Fibroblast of peridontal ligament (primary cell): ENCODE measurements around the gene ZNF460.
"Not testable (repeated sequence)": the region's sequence is repeated elsewhere in the genome, so short reads cannot be mapped to it uniquely, and the experiment has no call there.

Experiments
- DNase-seq: peaks from one replicate; pipeline ENCODE4 v3.0.0-alpha.2; 2010; ENCODE audit errors: extremely low read depth

Gene ZNF460

GRCh38 chr19:57280165-57280961 is at the start of gene ZNF460:
TSS of gene ZNF460 (plus strand) at chr19:57280485. CDS start at chr19:57280807, 322 bp downstream.
- DNase-seq, result peak; percentile 97

DNA sequence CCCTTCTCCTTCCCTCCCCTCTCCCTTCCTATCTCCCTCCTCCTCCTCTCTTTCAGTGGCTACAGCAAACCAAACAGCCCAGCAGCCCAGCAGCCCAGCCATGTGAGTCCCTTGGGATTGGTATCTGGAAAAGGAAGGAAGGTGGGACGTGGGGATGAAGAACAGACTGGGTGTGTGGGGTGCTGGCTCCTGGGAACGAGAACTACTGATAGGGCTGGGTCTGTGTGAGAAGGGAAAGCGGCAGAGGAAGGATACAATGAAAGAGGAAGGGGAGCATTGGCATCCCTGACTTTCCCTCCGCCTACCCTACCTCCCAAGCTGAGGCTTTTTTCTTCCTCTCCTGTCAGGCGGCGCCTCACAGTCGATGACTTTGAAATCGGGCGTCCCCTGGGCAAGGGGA is 48.6 kb upstream of the ZNF460 start:
- DNase-seq, result no peak

GRCh38 chr19:57233207-57233606 is 47.1 kb upstream of the ZNF460 start:
- DNase-seq, result no peak

DNA sequence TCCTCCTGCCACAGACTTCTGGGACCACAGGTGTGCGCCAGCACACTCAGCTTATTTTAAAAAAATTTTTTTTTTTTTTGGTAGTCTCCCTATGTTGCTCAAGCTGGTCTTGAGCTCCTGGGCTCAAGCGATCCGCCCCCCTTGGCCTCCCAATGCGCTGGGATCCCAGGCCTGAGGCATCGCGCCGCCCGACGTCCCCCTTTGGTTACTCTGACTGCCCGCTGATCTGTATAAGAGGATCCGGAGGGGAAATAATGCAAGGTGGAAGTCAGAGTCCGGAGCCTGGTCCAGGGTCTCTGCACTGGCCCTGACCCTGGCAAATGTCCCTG is 40.3 kb upstream of the ZNF460 start:
- DNase-seq, result no peak

- peak; percentile 89 for DNase-seq
These were observed 39.8 kb upstream of the ZNF460 start, which contains the start of gene ZNF805 for GRCh38 chr19:57240311-57241090. TSS of gene ZNF805 (plus strand) at chr19:57240632. CDS start at chr19:57240892, 260 bp downstream.

- DNase-seq, result peak; percentile 56
These were observed 39.1 kb upstream of the ZNF460 start for GRCh38 chr19:57241176-57241575.

DNA sequence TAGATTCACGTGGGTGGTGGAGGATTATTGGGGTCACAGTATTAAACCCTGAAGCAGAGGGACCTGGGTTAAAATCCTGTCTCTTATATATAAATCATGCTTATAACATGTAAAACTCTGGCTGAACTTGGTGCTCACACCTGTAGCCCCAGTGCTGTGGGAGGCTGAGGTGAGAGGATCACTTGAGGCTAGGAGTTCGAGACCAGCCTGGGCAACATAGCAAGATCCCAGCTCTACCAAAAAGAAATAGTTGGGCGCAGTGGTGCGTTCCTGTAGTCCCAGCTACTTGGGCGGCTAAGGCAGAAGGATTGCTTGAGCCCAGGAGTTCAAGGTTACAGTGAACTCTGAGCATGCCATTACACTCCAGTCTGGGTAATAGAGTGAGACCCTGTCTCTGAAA is 37.5 kb upstream of the ZNF460 start:
- DNase-seq, result no peak

- DNase-seq, result no peak
These were observed 35.8 kb upstream of the ZNF460 start for GRCh38 chr19:57244513-57244912.

- DNase-seq, result no peak
These were observed 35.2 kb upstream of the ZNF460 start for GRCh38 chr19:57245066-57245465.

GRCh38 chr19:57245959-57246358 is 34.3 kb upstream of the ZNF460 start:
- no peak for DNase-seq

- no peak for DNase-seq
These were observed 31.6 kb upstream of the ZNF460 start for GRCh38 chr19:57248646-57249045.

DNA sequence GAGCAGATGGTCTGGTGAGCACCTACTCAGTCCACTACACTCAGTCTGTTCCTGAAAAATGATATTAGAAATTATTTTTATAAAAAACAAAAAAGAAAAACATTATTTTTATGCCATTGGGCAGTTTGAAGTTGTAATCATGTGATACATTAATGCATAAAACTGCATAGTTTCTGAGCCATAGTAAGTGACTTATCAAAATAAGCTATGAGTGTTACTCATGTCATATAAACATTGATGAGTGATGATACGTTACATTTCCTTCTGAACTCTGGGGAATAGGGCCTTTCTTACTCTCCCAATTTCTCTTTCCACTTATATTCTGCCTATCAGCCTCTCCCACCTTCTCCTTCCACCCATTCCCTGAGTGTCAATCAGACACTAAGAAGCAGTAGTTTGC is 31.0 kb upstream of the ZNF460 start:
- no peak for DNase-seq

DNA sequence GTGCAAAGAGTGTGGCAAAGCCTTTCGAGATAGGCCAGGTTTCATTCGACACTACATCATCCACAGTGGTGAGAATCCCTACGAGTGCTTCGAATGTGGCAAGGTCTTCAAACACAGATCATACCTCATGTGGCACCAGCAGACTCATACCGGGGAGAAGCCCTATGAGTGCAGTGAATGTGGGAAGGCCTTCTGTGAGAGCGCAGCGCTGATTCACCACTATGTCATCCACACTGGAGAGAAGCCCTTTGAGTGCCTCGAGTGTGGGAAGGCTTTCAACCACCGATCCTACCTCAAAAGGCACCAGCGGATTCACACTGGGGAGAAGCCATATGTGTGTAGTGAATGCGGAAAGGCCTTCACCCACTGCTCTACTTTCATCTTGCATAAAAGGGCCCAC is 26.5 kb upstream of the ZNF460 start:
- DNase-seq, result not testable (repeated sequence)

GRCh38 chr19:57262044-57262443 is 18.2 kb upstream of the ZNF460 start:
- no peak for DNase-seq

DNA sequence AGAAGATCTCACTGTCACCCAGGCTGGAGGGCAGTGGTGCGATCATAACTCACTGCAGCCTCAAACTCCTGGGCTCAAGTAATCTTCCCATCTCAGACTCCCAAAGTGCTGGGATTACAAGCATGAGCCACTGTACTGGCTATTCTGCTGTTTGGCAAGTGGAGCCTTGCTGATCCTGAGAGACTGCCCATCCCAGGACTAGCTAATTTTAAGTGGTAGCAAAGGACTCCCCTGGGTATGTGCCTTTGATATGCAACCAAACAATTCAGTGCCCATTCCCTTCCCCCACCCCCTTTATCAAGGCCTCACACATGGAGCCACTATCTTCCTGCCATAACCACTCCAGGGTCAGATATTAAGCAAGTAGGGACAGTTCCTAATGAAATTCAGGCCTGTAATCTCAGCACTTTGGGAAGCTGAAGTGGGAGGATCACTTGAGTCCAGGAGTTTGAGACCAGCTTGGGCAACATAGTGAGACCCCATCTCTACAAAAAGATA is 17.0 kb upstream of the ZNF460 start:
- DNase-seq, result no peak

GRCh38 chr19:57267291-57267690 is 13.0 kb upstream of the ZNF460 start:
- DNase-seq, result no peak

DNA sequence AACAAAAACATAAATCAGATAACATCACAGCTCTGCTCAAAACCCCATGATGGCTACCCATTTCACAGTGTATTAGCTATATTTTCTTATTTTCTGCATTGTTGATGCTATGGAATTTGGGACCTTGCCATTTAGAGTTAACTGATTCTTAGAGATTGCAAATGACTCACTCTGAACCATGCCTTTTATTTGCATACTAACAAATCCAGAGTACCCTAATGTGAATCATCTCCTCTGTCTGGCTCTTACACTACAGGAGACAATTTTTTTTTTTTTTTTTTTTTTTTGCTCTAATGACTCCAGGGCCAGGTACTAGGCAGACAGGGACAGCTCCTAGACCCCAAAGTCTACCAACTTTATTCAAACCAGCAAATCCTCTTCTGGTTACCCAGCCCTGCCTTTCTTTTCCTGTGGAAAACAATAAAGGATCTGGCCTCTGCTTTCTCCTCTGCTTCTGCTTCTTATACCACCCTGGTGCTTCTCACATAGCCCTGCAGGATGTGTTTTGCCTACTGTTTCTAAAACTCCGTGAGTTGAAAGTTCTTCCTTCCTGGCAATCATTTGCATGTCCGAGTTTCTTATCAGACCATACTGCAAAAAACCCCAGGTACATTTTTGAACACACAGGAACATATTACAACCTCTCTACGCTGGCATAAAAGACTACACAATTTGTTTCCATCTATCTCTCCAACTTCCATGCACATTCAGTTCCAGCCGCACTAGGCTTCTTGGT is 10.6 kb upstream of the ZNF460 start:
- peak; percentile 78 for DNase-seq

GRCh38 chr19:57271280-57271679 is 9.0 kb upstream of the ZNF460 start:
- DNase-seq, result no peak

GRCh38 chr19:57273014-57273413 is 7.3 kb upstream of the ZNF460 start:
- no peak for DNase-seq

DNA sequence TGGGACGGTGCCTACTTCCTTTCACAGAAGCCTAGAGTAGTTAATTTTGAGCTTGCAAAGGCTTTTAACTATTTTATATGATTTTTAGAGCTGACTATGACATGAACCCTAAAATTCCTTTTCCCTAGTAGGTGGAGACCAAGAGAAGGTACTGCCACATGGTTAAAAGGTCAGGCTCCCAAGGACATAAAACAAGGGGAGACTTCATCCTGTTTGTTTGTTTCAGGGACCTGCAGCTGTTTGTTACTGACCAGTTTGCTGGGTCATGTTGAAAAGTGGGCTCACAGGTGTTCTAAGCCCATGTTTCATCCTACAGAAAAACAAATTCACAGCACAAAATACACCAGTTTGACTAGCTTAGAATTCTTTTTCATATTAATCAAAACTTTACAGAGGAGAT is 3.9 kb upstream of the ZNF460 start:
- DNase-seq, result no peak

GRCh38 chr19:57278481-57278880 is 1.8 kb upstream of the ZNF460 start:
- peak; percentile 13 for DNase-seq
